LNCAP (cell line): Measurements from ENCODE around the gene NAP1L1.

ENCODE experiments used
- TF ChIP-seq, protein P1 (sequence below): fragments of 450-650 bp; IDR thresholded peaks from 2 replicates; pipeline ENCODE4 v1.5.1; 2017; ENCODE audit warnings: mild to moderate bottlenecking

NAP1L1 gene

DNA sequence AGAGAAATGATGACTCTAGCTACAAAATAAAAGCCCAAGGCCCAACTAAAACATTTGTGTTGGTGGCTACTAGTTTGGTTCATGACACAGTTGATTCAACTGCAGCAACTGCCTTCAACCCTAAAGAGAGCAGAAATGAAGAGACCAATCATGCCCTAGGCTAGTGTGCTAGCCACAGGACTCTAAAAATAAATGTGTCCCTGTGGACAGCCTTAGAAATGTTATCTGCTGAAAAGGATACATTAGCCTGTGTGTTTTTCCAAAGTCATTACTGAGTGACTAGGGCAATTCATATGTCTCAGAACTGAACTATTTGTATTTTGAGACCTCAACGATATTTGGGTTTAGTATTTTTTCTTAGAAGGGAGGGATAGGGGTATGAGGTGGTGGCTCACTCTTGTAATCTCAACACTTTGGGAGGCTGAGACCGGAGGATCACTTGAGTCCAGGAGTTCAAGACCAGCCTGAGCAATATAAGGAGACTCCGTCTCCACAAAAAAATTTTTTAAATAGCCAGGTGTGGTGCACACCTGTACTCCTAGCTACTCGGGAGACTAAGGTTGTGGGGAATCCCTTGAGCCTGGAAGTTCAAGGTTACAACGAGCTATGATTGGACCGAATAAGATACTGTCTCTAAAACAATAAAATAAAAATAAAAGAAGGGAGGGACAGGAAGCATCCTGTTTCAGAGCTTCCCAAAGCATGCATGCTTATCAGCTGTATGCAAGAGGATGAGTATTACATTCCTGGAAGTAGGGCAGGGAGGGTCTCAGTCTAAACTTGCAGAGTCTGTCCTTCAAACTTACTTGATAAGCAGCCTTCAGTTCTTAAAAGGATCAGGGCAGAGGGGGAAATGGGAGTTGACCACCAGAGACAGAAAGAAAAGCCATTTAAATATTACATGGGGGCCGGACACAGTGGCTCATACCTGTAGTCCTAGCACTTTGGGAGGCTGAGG is 29.6 kb upstream of the NAP1L1 start:
- TF ChIP-seq, protein P1, sequence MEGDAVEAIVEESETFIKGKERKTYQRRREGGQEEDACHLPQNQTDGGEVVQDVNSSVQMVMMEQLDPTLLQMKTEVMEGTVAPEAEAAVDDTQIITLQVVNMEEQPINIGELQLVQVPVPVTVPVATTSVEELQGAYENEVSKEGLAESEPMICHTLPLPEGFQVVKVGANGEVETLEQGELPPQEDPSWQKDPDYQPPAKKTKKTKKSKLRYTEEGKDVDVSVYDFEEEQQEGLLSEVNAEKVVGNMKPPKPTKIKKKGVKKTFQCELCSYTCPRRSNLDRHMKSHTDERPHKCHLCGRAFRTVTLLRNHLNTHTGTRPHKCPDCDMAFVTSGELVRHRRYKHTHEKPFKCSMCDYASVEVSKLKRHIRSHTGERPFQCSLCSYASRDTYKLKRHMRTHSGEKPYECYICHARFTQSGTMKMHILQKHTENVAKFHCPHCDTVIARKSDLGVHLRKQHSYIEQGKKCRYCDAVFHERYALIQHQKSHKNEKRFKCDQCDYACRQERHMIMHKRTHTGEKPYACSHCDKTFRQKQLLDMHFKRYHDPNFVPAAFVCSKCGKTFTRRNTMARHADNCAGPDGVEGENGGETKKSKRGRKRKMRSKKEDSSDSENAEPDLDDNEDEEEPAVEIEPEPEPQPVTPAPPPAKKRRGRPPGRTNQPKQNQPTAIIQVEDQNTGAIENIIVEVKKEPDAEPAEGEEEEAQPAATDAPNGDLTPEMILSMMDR = no peak

DNA sequence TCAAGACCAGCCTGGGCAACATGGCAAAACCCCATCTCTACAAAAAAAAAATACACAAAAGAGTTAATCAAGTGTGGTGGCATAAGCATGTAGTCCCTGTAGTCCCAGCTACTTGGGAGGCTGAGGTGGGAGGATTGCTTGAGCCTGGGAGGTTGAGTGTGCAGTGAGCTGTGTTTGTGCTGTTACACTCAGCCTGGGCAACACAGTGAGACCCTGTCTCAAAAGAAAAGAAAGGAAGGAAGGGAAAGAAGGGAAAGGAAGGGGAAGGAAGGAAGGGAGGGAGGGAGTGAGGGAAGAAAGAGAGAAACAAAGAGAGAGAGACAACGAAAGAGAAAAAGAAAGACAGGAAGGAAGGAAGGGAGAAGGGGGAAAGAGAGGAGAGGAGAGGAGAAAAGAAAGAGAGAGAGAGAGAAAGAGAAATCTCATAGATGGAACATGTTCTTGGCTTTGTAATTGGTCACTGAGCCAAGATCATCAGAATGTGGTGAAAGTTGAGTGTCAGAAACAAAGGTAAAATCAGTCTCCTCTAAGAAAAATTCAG is 26.8 kb upstream of the NAP1L1 start:
- TF ChIP-seq, protein P1 = no peak

DNA sequence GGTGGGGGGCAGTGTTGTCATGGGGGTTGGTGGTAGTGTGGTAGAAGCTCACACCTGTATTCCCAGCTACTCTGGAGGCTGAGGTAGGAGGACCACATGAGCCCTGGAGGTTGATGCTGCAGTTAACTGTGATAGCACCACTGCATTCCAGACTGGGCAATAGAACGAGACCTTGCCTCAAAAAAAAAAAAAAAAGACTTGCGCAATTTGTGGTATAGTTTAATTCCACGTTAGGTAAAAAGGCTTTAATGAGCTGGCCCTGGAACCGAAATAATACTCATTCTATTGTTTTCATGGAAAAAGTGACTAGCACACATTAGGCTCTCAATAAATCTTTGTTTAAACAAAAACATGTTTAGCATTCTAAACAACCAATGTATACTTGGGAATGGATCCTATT is 25.4 kb upstream of the NAP1L1 start:
- TF ChIP-seq, protein P1 = no peak

DNA sequence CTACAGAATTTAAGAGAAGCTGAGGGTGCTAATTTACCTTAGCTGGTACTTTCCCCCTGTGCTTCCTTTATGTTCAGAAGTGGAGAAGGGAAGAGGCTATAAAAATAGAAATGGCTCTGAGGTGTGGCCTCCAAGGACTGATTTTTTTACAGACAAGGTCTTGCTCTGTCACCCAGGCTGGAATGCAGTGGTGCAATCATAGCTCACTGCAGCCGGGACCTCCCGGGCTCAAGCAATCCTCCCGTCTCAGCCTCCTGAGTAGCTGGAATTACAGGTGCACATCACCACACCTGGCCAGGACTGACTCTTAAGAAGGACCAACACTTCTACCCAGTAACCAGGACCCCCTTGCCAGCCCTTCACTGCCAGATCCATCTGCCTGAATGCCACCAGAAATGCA is 23.9 kb upstream of the NAP1L1 start:
- TF ChIP-seq, protein P1 = no peak

DNA sequence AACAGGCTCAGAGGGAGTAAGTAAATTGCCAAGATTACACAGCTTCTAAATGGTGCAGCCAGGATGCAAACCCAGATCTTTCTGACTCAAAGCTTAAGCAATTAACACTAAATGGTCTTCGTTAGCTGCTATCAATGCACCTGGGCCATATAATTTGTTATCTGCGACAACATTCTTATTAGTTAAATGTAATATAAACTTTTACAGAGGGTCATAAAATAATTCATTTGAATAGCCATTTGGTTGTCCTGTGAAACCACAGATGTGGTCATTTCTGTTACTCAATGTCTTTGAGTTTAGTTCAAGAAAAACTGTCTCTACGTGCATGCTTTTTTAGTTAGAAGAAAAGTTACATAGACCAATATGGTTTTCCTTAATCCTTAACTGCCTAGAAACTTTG is 22.1 kb upstream of the NAP1L1 start:
- TF ChIP-seq, protein P1 = no peak

DNA sequence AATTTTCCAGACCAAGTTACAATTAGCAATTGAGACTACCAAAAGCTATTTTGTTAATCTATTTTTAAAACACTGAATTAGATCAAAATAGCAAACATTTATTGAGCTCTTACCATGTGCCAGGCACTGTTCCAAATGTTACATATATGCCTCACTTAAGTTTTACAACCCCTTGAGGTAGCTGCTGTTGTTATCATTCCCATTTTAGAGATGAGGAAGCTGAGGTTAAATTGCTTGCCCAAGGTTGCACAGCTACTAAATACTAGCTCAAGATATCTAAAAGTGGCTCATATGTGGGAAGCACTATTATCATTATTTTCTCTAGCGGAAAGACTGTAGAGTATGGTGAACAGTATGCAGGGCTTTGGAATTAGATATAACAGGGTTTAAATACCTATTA is 19.5 kb upstream of the NAP1L1 start:
- TF ChIP-seq, protein P1 = no peak

DNA sequence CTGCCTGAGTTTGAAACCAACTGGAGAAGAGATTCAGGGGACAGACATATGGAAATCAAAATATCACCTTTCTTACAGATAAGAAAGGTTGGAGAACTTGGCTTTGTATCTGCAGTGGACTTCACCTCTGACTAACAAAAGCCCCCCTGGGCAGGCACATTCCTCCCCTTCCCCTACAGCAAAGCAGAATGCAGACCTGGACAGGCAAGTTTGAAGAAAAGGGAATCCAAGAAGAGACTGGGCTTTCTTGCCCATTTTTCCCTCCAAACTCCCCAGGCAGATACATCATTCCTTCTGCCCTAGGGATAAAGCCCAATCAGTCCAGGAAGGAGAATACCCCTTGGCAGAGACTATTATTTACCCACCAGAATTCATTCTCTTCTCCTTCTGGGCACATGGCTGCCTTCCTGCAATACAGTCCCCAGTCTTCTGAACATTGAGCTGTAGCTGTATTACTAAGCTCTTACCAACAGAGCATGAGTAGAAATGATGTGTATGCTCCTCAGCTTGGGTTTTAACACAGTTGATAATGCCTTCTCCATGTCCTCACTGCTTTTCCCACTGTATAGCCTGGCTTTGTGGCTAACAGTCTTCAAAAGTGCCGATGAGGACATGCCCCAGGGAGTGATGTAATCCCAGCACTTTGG is 17.4 kb upstream of the NAP1L1 start:
- TF ChIP-seq, protein P1 = no peak
